Endothelial cell of umbilical vein (primary cell): Measurements from ENCODE around the gene GOLPH3. TPM values are rescaled to one million over a fixed set of nuclear protein-coding genes. Genes with fewer than 3 reads are reported as not detected.

Experiments
- BruUV-seq: library from RNA; stranded (reverse); fragments of 400-500 nt; replicated peaks from 2 replicates; lab custom pipeline; 2021; lab: Mats Ljungman, UMichigan
- CTCF ChIA-PET: fragments of 300-600, 350-600 bp; sonication (Branson Sonifier 250); formaldehyde crosslinking; loops from one replicate; lab custom pipeline; 2021; ENCODE audit warnings: antibody characterized with exemption, inconsistent platforms; lab: Charles Lee
- POLR2A ChIA-PET: fragments of 300-600, 350-600 bp; sonication (Branson Sonifier 250); formaldehyde crosslinking; loops from one replicate; lab custom pipeline; 2021; ENCODE audit warnings: antibody characterized with exemption, inconsistent platforms; lab: Charles Lee
- DNase-seq: peaks from one replicate; pipeline ENCODE4 v3.0.0-alpha.2; 2011; ENCODE audit warnings: low read depth, low spot score
- FAIRE-seq: peaks from 2 replicates; lab custom pipeline; 2011; peaks lifted over from hg19 to GRCh38; lab: Jason Lieb, UNC
- H2AFZ ChIP-seq: 2 replicates; pipeline ENCODE4 v1.6.0; 2012; ENCODE audit warnings: low read depth, low read length, control low read depth, inconsistent platforms
- H3K27ac ChIP-seq: 2 replicates; pipeline ENCODE4 v1.5.1; 2011; ENCODE audit warnings: low read depth, mild to moderate bottlenecking, control low read depth, low read length, moderate library complexity; ENCODE audit not compliant: insufficient read depth
- H3K27me3 ChIP-seq, 2 experiments: 2 replicates each; pipeline versions ENCODE4 v1.6.0 to v1.6.1; 2011; ENCODE audit warnings: low read length in 2 of 2, mixed read lengths in 1 of 2; ENCODE audit not compliant: control insufficient read depth in 2 of 2, insufficient read depth in 2 of 2
- H3K36me3 ChIP-seq, 2 experiments: 2 replicates in 1 of 2; 3 replicates in 1 of 2; pipeline ENCODE4 v1.5.1; 2011; ENCODE audit warnings: low read length in 2 of 2, mild to moderate bottlenecking in 1 of 2, moderate library complexity in 1 of 2; ENCODE audit not compliant: control insufficient read depth in 2 of 2, insufficient read depth in 2 of 2; ENCODE audit errors: extremely low read depth in 1 of 2
- H3K4me1 ChIP-seq: 3 replicates; pipeline ENCODE4 v1.5.1; 2011; ENCODE audit warnings: mild to moderate bottlenecking, low read length; ENCODE audit not compliant: control insufficient read depth, insufficient read depth; ENCODE audit errors: extremely low read depth
- H3K4me2 ChIP-seq: 2 replicates; pipeline ENCODE4 v1.6.1; 2011; ENCODE audit warnings: low read length, control low read depth, mixed read lengths; ENCODE audit not compliant: insufficient read depth
- H3K4me3 ChIP-seq, 3 experiments: fragments of 200-600 bp in 1 of 3; sonication (generic), shearing (Covaris generic) in 1 of 3; replicated peaks in 1 of 3; 2 replicates each; pipeline ENCODE4 v1.5.1; 2011 to 2016; ENCODE audit warnings: control low read depth in 3 of 3, low read length in 3 of 3, mild to moderate bottlenecking in 2 of 3, inconsistent platforms in 1 of 3, low read depth in 1 of 3, moderate library complexity in 1 of 3; ENCODE audit not compliant: insufficient read depth in 1 of 3
- H3K79me2 ChIP-seq: 2 replicates; pipeline ENCODE4 v1.6.0; 2012; ENCODE audit warnings: low read length, inconsistent platforms; ENCODE audit not compliant: control insufficient read depth, insufficient read depth
- H3K9ac ChIP-seq: replicated peaks from 2 replicates; pipeline ENCODE3; 2011; ENCODE audit warnings: low read length, control low read depth; ENCODE audit not compliant: insufficient read depth; ENCODE audit errors: extremely low read depth
- H3K9me1 ChIP-seq: replicated peaks from 3 replicates; pipeline ENCODE4 v1.6.0; 2011; ENCODE audit warnings: mild to moderate bottlenecking, low read length; ENCODE audit not compliant: control insufficient read depth, insufficient read depth; ENCODE audit errors: extremely low read depth
- H3K9me3 ChIP-seq: replicated peaks from 2 replicates; pipeline ENCODE4 v1.5.1; 2012; ENCODE audit warnings: low read length, inconsistent platforms; ENCODE audit not compliant: control insufficient read depth, insufficient read depth
- H4K20me1 ChIP-seq: replicated peaks from 2 replicates; pipeline ENCODE3; 2011; ENCODE audit warnings: mild to moderate bottlenecking, low read length; ENCODE audit not compliant: control insufficient read depth, insufficient read depth; ENCODE audit errors: extremely low read depth
- EZH2 ChIP-seq: IDR thresholded peaks from 2 replicates; pipeline ENCODE4 v1.6.1; 2012; ENCODE audit warnings: borderline replicate concordance, low read depth, mild to moderate bottlenecking, moderate library complexity, low read length, inconsistent platforms; ENCODE audit not compliant: severe bottlenecking
- FOS ChIP-seq: IDR thresholded peaks from 2 replicates; pipeline ENCODE4 v1.6.1; 2011; ENCODE audit warnings: mild to moderate bottlenecking, low read length, moderate library complexity, borderline replicate concordance; ENCODE audit not compliant: insufficient read depth
- GATA2 ChIP-seq: IDR thresholded peaks from 2 replicates; pipeline ENCODE4 v1.7.0; 2011; ENCODE audit warnings: low read depth, mild to moderate bottlenecking, moderate library complexity, mixed read lengths, low read length; ENCODE audit not compliant: insufficient read length, insufficient read depth
- JUN ChIP-seq: IDR thresholded peaks from 2 replicates; pipeline ENCODE4 v1.6.1; 2011; ENCODE audit warnings: borderline replicate concordance, low read depth; ENCODE audit not compliant: insufficient read length, insufficient read depth
- MAX ChIP-seq: IDR thresholded peaks from 2 replicates; pipeline ENCODE4 v1.6.1; 2011; ENCODE audit not compliant: insufficient read depth, insufficient read length
- MYC ChIP-seq: IDR thresholded peaks from one replicate; pipeline ENCODE4 v1.6.1; 2011; ENCODE audit warnings: mild to moderate bottlenecking, low read depth, low read length
- POLR2A ChIP-seq: IDR thresholded peaks from 2 replicates; pipeline ENCODE4 v1.6.1; 2012; ENCODE audit warnings: low read depth, mild to moderate bottlenecking, control low read depth, low read length
- POLR2AphosphoS5 ChIP-seq: IDR thresholded peaks from 2 replicates; pipeline ENCODE4 v1.6.1; 2012; ENCODE audit warnings: low read depth, mild to moderate bottlenecking, control low read depth, low read length, moderate library complexity; ENCODE audit not compliant: insufficient read depth
- dilution Hi-C: fragments of 300-500 bp; cut with MboI; formaldehyde crosslinking; loops from one replicate; pipeline ENCODE4 v1.15.0; 2019; ENCODE audit warnings: low sequenced_read_pairs; ENCODE audit not compliant: extremely low pct_ligation_motif_present
- intact Hi-C: fragments of 100-400 bp; cut with micrococcal nuclease; formaldehyde crosslinking; loops from one replicate; pipeline ENCODE4 v1.10.0; 2022
- polyA plus RNA-seq, 4 experiments: library from polyadenylated mRNA; depleted of rRNA in 3 of 4; stranded (reverse) in 3 of 4; unstranded in 1 of 4; fragments of >200 nt; gene quantifications; 2 replicates each; pipeline versions ENCODE4 v1.2.1 to v1.2.3, GENCODE V29; 2011 to 2012; ENCODE audit warnings: missing spikeins in 1 of 4
- total RNA-seq: library from RNA; stranded (reverse); gene quantifications from 2 replicates; pipeline ENCODE4 v1.2.3, GENCODE V29; 2021
- TF ChIP-seq, protein P1 (sequence below), 2 donors: IDR thresholded peaks; 1 replicate in 1 of 2; 2 replicates in 1 of 2; pipeline ENCODE4 v1.5.1; 2011; ENCODE audit warnings: low read length in 2 of 2, mild to moderate bottlenecking in 2 of 2, moderate library complexity in 2 of 2, control low read depth in 1 of 2, inconsistent platforms in 1 of 2, low read depth in 1 of 2; ENCODE audit not compliant: insufficient read depth in 1 of 2; ENCODE audit errors: extremely low read depth in 1 of 2

Gene GOLPH3
- total and polyA plus RNA-seq, 2 donors (not counting 3 experiments of a cell fraction or from before 2014, with no cell fraction given), result 38.1 to 70.2 TPM

DNA sequence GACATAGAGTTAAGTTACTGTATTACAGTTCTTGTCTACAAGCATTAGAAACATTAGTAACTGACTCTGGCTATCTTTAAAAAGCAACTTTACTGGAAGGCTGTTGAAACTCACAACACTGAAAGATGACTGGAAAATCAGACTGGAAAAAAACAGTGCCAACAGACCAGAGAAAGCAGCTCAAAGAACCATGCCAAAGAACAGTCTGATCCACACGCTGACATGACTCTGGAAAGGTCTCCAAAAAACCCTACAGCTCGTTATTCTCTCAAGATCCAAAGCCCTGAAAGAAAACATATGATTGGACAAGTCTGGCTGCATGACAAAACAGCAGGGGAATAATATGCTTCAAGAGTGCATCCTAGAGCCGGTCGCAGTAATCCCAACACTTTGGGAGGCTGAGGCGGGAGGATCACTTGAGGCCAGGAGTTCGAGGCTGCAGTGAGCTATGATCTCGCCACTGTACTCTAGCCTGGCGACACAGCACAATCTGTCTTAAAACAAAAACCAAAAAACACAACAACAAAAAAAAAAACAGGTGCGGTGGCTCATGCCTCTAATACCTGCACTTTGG, 5.6 kb downstream of the GOLPH3 start:
- Histone ChIP-seq H3K79me2 (peaks cover 98% of the 10 kb centered on the region), H3K4me3 (no peak overlapping the region), H3K36me3 (peaks cover 9 to 15% of the 10 kb centered on the region in 2 experiments), H3K9me3 (no peaks in the 10 kb centered on the region), H3K9ac (no peak overlapping the region), H4K20me1 (peaks cover 21% of the 10 kb centered on the region), H3K4me2 (no peak overlapping the region), H3K4me1 (peaks cover 15% of the 10 kb centered on the region), H3K9me1 (no peaks in the 10 kb centered on the region), H3K27ac (no peak overlapping the region), H3K27me3 (no peaks in the 10 kb centered on the region), H2AFZ (no peak overlapping the region)
- BruUV-seq, result no TSS peak
- dilution Hi-C loops (no loop called here), intact Hi-C loops (no loop called here)
- DNase-seq (no peak), FAIRE-seq (no peak)
- ChIA-PET POLR2A (no interaction called here), CTCF (no interaction called here)
- TF ChIP-seq EZH2, result no peak
- no peak for TF ChIP-seq MYC
- no peak for TF ChIP-seq MAX
- no peak for TF ChIP-seq POLR2AphosphoS5
- TF ChIP-seq JUN, result no peak
- TF ChIP-seq, protein P1, sequence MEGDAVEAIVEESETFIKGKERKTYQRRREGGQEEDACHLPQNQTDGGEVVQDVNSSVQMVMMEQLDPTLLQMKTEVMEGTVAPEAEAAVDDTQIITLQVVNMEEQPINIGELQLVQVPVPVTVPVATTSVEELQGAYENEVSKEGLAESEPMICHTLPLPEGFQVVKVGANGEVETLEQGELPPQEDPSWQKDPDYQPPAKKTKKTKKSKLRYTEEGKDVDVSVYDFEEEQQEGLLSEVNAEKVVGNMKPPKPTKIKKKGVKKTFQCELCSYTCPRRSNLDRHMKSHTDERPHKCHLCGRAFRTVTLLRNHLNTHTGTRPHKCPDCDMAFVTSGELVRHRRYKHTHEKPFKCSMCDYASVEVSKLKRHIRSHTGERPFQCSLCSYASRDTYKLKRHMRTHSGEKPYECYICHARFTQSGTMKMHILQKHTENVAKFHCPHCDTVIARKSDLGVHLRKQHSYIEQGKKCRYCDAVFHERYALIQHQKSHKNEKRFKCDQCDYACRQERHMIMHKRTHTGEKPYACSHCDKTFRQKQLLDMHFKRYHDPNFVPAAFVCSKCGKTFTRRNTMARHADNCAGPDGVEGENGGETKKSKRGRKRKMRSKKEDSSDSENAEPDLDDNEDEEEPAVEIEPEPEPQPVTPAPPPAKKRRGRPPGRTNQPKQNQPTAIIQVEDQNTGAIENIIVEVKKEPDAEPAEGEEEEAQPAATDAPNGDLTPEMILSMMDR (IDR thresholded peaks at IDR 0.05; ENCODE audit: extremely low read depth in 1 of 2, insufficient read depth in 1 of 2, low read depth in 1 of 2, low read length in 2 of 2), result no peak
- no peak for TF ChIP-seq GATA2
- TF ChIP-seq POLR2A, result no peak
- TF ChIP-seq FOS, result no peak
